Adrenal gland (tissue), 12 donors: ENCODE measurements around the gene AGRN. TPM values are rescaled to one million over a fixed set of nuclear protein-coding genes. Genes with fewer than 3 reads are reported as not detected.

Experiments
- DNase-seq, 7 donors: peaks; one replicate each; pipeline ENCODE4 v3.0.0-alpha.2; 2019 to 2020
- H3K27ac ChIP-seq, 5 donors: fragments of 200-600 bp; sonication (generic) in 4 of 5; 1 replicate in 3 of 5; 2 replicates in 2 of 5; pipeline versions ENCODE4 v1.5.1 to v1.8.0; 2016 to 2020; ENCODE audit warnings: mild to moderate bottlenecking in 1 of 5
- H3K27me3 ChIP-seq: fragments of 200-600 bp; 2 replicates; pipeline ENCODE4 v1.8.0; 2021
- H3K36me3 ChIP-seq, 2 donors: fragments of 200-600 bp; replicated peaks in 1 of 2; 1 replicate in 1 of 2; 2 replicates in 1 of 2; pipeline versions ENCODE4 v1.5.1 to v1.8.0; 2018 to 2022
- H3K4me1 ChIP-seq, 2 donors: fragments of 200-600 bp; replicated peaks in 1 of 2; 1 replicate in 1 of 2; 2 replicates in 1 of 2; pipeline versions ENCODE4 v1.5.1 to v1.8.0; 2018 to 2021
- H3K4me3 ChIP-seq, 4 donors: fragments of 200-600 bp; sonication (generic) in 3 of 4; one replicate each; pipeline ENCODE4 v1.5.1; 2016 to 2018
- H3K9me3 ChIP-seq, 3 donors: fragments of 200-600 bp; sonication (generic) in 1 of 3; replicated peaks in 1 of 3; 1 replicate in 2 of 3; 2 replicates in 1 of 3; pipeline versions ENCODE4 v1.5.1 to v1.8.0; 2016 to 2021
- POLR2A ChIP-seq, 2 donors: fragments of 450-650 bp; IDR thresholded peaks; one replicate each; pipeline ENCODE4 v1.6.1; 2017; ENCODE audit warnings: antibody characterized with exemption in 2 of 2, mild to moderate bottlenecking in 2 of 2, moderate library complexity in 1 of 2
- WGBS, 4 donors: extraction: QIAGEN DNeasy Blood & Tissue Kit in 2 of 4; methylation state at CpG; one replicate each; pipeline versions ENCODE4 v1.1.5 to v1.1.7; 2013 to 2017; 5-methylcytosine and 5-hydroxymethylcytosine counted together
- intact Hi-C, 2 donors: fragments of 100-400 bp; cut with DNase I; formaldehyde crosslinking; loops; one replicate each; pipeline versions ENCODE4 v1.14.1 to v1.15.0; 2022 to 2023
- polyA plus RNA-seq, 3 donors: library from polyadenylated mRNA; stranded (reverse); fragments of 200-250 nt in 2 of 3; fragments of 350-450 nt in 1 of 3; fragmentation: Illumina TruSeq in 1 of 3; extraction: RNeasy Lipid Tissue Mini Kit (QIAGEN cat#74804) in 1 of 3; gene quantifications; one replicate each; pipeline ENCODE4 v1.2.3, GENCODE V29; 2013 to 2014
- total RNA-seq, 9 donors: library from RNA; depleted of rRNA in 4 of 9; stranded (reverse); fragments of >200 nt in 4 of 9; fragments of 120-200 nt in 1 of 9; fragmentation: NEBNext Ultra II Directional in 1 of 9; extraction: Animal tissue kit (Norgen Biotek cat#: 25700) in 1 of 9; gene quantifications; one replicate each; pipeline versions ENCODE4 v1.1.0 to v1.2.4, GENCODE V29; 2013 to 2023
- TF ChIP-seq, protein P1 (sequence below), 6 experiments: fragments of 450-650 bp in 4 of 6; fragments of 200-600 bp in 2 of 6; sonication (generic) in 1 of 6; IDR thresholded peaks; 1 replicate in 5 of 6; 2 replicates in 1 of 6; pipeline versions ENCODE4 v1.5.1 to v1.8.0; 2016 to 2021; ENCODE audit warnings: antibody characterized with exemption in 6 of 6, mild to moderate bottlenecking in 2 of 6, moderate library complexity in 1 of 6
- donor health status: healthy with polysubstance abuse.
- donor health status: Bipolar disorder and iron deficiency.
- donor health status: DM: yes; HTN: yes; CAD: no.
- donor health status: DM: no; HTN: no; CAD: no.
- donor health status: DM: no; HTN: no; CAD: no.
- donor health status: DM: yes; HTN: yes; CAD: no.

The AGRN gene
- total and polyA plus RNA-seq, 12 donors, result 2.2 to 27.8 (median 11.8) TPM

- Histone ChIP-seq H3K9me3 (no peaks in the 10 kb centered on the region), H3K4me1 (peaks cover 11% of the 10 kb centered on the region in 2 donors), H3K4me3 (peak overlapping the region in 2 of 4 donors; percentile 26 to 71), H3K36me3 (no peaks in the 10 kb centered on the region), H3K27me3 (peaks cover 69% of the 10 kb centered on the region), H3K27ac (no peak overlapping the region)
- 5 to 38% (median 13%) methylated on average over 8 to 69 of the region's 69 CpGs for WGBS, 4 donors
- TF ChIP-seq, protein P1, sequence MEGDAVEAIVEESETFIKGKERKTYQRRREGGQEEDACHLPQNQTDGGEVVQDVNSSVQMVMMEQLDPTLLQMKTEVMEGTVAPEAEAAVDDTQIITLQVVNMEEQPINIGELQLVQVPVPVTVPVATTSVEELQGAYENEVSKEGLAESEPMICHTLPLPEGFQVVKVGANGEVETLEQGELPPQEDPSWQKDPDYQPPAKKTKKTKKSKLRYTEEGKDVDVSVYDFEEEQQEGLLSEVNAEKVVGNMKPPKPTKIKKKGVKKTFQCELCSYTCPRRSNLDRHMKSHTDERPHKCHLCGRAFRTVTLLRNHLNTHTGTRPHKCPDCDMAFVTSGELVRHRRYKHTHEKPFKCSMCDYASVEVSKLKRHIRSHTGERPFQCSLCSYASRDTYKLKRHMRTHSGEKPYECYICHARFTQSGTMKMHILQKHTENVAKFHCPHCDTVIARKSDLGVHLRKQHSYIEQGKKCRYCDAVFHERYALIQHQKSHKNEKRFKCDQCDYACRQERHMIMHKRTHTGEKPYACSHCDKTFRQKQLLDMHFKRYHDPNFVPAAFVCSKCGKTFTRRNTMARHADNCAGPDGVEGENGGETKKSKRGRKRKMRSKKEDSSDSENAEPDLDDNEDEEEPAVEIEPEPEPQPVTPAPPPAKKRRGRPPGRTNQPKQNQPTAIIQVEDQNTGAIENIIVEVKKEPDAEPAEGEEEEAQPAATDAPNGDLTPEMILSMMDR (IDR thresholded peaks at IDR 0.05), result no peak
- TF ChIP-seq POLR2A (IDR thresholded peaks at IDR 0.05), result no peak
- intact Hi-C loops, result no loop called here
- peak; percentile 70 to 91 (median 87) for DNase-seq
These were observed 39.8 kb downstream of the AGRN start for GRCh38 chr1:1059494-1060280.

- H3K27ac ChIP-seq, result no peak overlapping the region
- H3K36me3 ChIP-seq, result no peaks in the 10 kb centered on the region
- no peak overlapping the region for H3K4me3 ChIP-seq
- no peak for DNase-seq
- no peaks in the 10 kb centered on the region for H3K9me3 ChIP-seq
- WGBS, 4 donors, result 50 to 67% (median 53%) methylated on average over 27 to 38 of the region's 38 CpGs
- peaks cover 11% of the 10 kb centered on the region in 2 donors for H3K4me1 ChIP-seq
- TF ChIP-seq, protein P1 (IDR thresholded peaks at IDR 0.05), result no peak
- TF ChIP-seq POLR2A (IDR thresholded peaks at IDR 0.05), result no peak
- intact Hi-C loops, result no loop called here
- peaks cover 69% of the 10 kb centered on the region for H3K27me3 ChIP-seq
These were observed 40.5 kb downstream of the AGRN start for GRCh38 chr1:1060281-1061000.

- intact Hi-C loops, result loop anchor here (2.0 kb wide), 1 partner anchor 77 kb away; no protein-coding TSS in a partner anchor
- no peaks in the 10 kb centered on the region for H3K36me3 ChIP-seq
- WGBS, 4 donors, result 47 to 69% (median 53%) methylated on average over 5 to 15 of the region's 18 CpGs
- no peak for DNase-seq
- peaks cover 67% of the 10 kb centered on the region for H3K27me3 ChIP-seq
- H3K4me1 ChIP-seq, result peaks cover 11% of the 10 kb centered on the region in 2 donors
- no peak overlapping the region for H3K4me3 ChIP-seq
- H3K27ac ChIP-seq, result no peak overlapping the region
- H3K9me3 ChIP-seq, result no peaks in the 10 kb centered on the region
- TF ChIP-seq, protein P1 (IDR thresholded peaks at IDR 0.05), result no peak
- no peak for TF ChIP-seq POLR2A (IDR thresholded peaks at IDR 0.05)
These were observed 41.9 kb downstream of the AGRN start for GRCh38 chr1:1061682-1062345.
